ENCODE measurements around the gene LAYN.

LAYN gene

GRCh38 chr11:111540114-111540936 is at the start of gene LAYN:
Gene LAYN, plus strand, starts transcription at chr11:111540720. Its CDS starts 124 bp downstream, at chr11:111540844.
- no peak for DNase-seq (ENCODE audit: low spot score)

- no peak for DNase-seq (ENCODE audit: low spot score)
Observed at GRCh38 chr11:111494040-111494439, 46.5 kb upstream of the LAYN start.

GRCh38 chr11:111499483-111499882 is 41.0 kb upstream of the LAYN start:
- DNase-seq (ENCODE audit: low spot score) = no peak

- DNase-seq (ENCODE audit: low spot score) = no peak
Observed at GRCh38 chr11:111500481-111500880, 40.0 kb upstream of the LAYN start.

- DNase-seq (ENCODE audit: low spot score) = no peak
Observed at GRCh38 chr11:111502611-111503010, 37.9 kb upstream of the LAYN start.

GRCh38 chr11:111510311-111510710 is 30.2 kb upstream of the LAYN start:
- DNase-seq (ENCODE audit: low spot score) = no peak

- DNase-seq (ENCODE audit: low spot score) = no peak
Observed at GRCh38 chr11:111512296-111513239, 28.0 kb upstream of the LAYN start, which contains the start of gene BTG4. Gene BTG4, minus strand, starts transcription at chr11:111512386. Its CDS starts 13,610 bp downstream, at chr11:111498776.

- DNase-seq (ENCODE audit: low spot score) = no peak
Observed at GRCh38 chr11:111513240-111513605, 27.3 kb upstream of the LAYN start.

GRCh38 chr11:111514216-111515031 is 26.1 kb upstream of the LAYN start, which contains the start of gene HOATZ:
Gene HOATZ, plus strand, starts transcription at chr11:111514778. Its CDS starts 7 bp downstream, at chr11:111514785.
- no peak for DNase-seq (ENCODE audit: low spot score)

- no peak for DNase-seq (ENCODE audit: low spot score)
Observed at GRCh38 chr11:111515591-111515990, 24.9 kb upstream of the LAYN start.

- DNase-seq (ENCODE audit: low spot score) = no peak
Observed at GRCh38 chr11:111518668-111519067, 21.9 kb upstream of the LAYN start.

GRCh38 chr11:111520560-111520959 is 20.0 kb upstream of the LAYN start:
- no peak for DNase-seq (ENCODE audit: low spot score)

GRCh38 chr11:111521135-111521534 is 19.4 kb upstream of the LAYN start:
- DNase-seq (ENCODE audit: low spot score) = no peak

GRCh38 chr11:111522426-111522825 is 18.1 kb upstream of the LAYN start:
- no peak for DNase-seq (ENCODE audit: low spot score)

GRCh38 chr11:111523343-111523742 is 17.2 kb upstream of the LAYN start:
- DNase-seq (ENCODE audit: low spot score) = no peak

- DNase-seq (ENCODE audit: low spot score) = no peak
Observed at GRCh38 chr11:111524056-111524455, 16.5 kb upstream of the LAYN start.

- DNase-seq (ENCODE audit: low spot score) = no peak
Observed at GRCh38 chr11:111525456-111525855, 15.1 kb upstream of the LAYN start.

- DNase-seq (ENCODE audit: low spot score) = no peak
Observed at GRCh38 chr11:111526501-111526900, 14.0 kb upstream of the LAYN start.

GRCh38 chr11:111527279-111527678 is 13.2 kb upstream of the LAYN start:
- no peak for DNase-seq (ENCODE audit: low spot score)

- DNase-seq (ENCODE audit: low spot score) = peak; percentile 18
Observed at GRCh38 chr11:111528557-111528956, 12.0 kb upstream of the LAYN start.

GRCh38 chr11:111530091-111530490 is 10.4 kb upstream of the LAYN start:
- no peak for DNase-seq (ENCODE audit: low spot score)

- DNase-seq (ENCODE audit: low spot score) = no peak
Observed at GRCh38 chr11:111531136-111531535, 9.4 kb upstream of the LAYN start.
